ENCODE results near the gene GMNN. TPM values are rescaled to one million over a fixed set of nuclear protein-coding genes. Genes with fewer than 3 reads are reported as not detected.

The GMNN gene
- total RNA-seq, 1 donor from 2014 or later, result 65.4 TPM

DNA sequence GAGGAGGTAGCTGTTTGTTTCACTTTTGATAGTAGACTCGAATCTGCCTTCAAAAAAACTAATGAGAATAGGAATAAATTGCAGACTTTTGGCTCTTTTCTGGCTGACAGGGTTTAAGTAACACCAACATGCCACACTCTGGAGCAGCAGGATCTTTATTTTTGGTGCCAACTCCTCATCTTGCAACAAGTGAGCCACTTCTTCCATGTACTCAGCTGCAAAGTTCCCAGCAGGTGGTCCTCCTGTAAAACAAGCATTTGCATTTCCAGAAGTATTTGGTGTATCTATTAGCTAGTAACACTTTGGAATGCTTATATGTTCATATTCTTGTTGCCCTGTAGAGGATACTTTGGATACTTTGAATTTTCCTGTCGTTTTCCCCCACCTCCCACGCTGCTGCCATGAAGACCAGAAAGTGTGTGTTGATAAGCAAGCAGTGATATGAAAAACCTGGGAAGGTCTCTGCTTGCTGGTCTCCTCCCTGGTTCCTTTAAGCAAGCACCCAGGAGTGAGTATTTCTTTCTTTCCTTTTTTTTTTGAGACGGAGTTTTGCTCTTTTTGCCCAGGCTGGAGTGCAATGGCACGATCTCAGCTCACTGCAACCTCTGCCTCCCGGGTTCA lies 23.0 kb downstream of the GMNN start:
- H3K9me3 Mint-ChIP-seq (ENCODE audit: low read depth), result no peaks in the 10 kb centered on the region
- peaks cover 9% of the 10 kb centered on the region for H3K4me1 Mint-ChIP-seq (ENCODE audit: low read depth)
- no peak overlapping the region for H3K27ac Mint-ChIP-seq
- no peak overlapping the region for H3K4me3 Mint-ChIP-seq (ENCODE audit: low read depth)
- no peaks in the 10 kb centered on the region for H3K36me3 Mint-ChIP-seq (ENCODE audit: insufficient read depth)
- no peaks in the 10 kb centered on the region for H3K27me3 Mint-ChIP-seq
- no peak for DNase-seq (ENCODE audit: low spot score, unreplicated experiment)
- TF ChIP-seq CTCF (IDR thresholded peaks at IDR 0.05; ENCODE audit: unreplicated experiment), result no peak

- peak within 1 kb of the TSS; percentile 45 for H3K27ac Mint-ChIP-seq
- no peaks in the 10 kb centered on the region for H3K36me3 Mint-ChIP-seq (ENCODE audit: insufficient read depth)
- peaks cover 12% of the 10 kb centered on the region for H3K4me1 Mint-ChIP-seq (ENCODE audit: low read depth)
- DNase-seq (ENCODE audit: low spot score, unreplicated experiment), result no peak
- H3K27me3 Mint-ChIP-seq, result no peaks in the 10 kb centered on the region
- no peak within 1 kb of the TSS for H3K4me3 Mint-ChIP-seq (ENCODE audit: low read depth)
- H3K9me3 Mint-ChIP-seq (ENCODE audit: low read depth), result no peaks in the 10 kb centered on the region
- no peak for TF ChIP-seq CTCF (IDR thresholded peaks at IDR 0.05; ENCODE audit: unreplicated experiment)
Measured at GRCh38 chr6:24798740-24799540, 24.2 kb downstream of the GMNN start, which contains the start of gene ARMH2. ARMH2 (minus strand) TSS chr6:24798917; CDS start chr6:24798857, 60 bp downstream.

GRCh38 chr6:24799541-24799915 lies 24.8 kb downstream of the GMNN start:
- DNase-seq (ENCODE audit: low spot score, unreplicated experiment), result no peak
- H3K27ac Mint-ChIP-seq, result peak overlapping the region; percentile 45
- no peaks in the 10 kb centered on the region for H3K36me3 Mint-ChIP-seq (ENCODE audit: insufficient read depth)
- H3K4me3 Mint-ChIP-seq (ENCODE audit: low read depth), result no peak overlapping the region
- no peaks in the 10 kb centered on the region for H3K27me3 Mint-ChIP-seq
- no peak for TF ChIP-seq CTCF (IDR thresholded peaks at IDR 0.05; ENCODE audit: unreplicated experiment)
- H3K4me1 Mint-ChIP-seq (ENCODE audit: low read depth), result peaks cover 12% of the 10 kb centered on the region
- no peaks in the 10 kb centered on the region for H3K9me3 Mint-ChIP-seq (ENCODE audit: low read depth)

GRCh38 chr6:24802271-24803059 lies 27.7 kb downstream of the GMNN start:
- TF ChIP-seq CTCF (IDR thresholded peaks at IDR 0.05; ENCODE audit: unreplicated experiment), result no peak
- Mint-ChIP-seq H3K4me3 (ENCODE audit: low read depth) (no peak overlapping the region), H3K4me1 (ENCODE audit: low read depth) (peaks cover 12% of the 10 kb centered on the region), H3K27me3 (no peaks in the 10 kb centered on the region), H3K27ac (peak overlapping the region; percentile 87), H3K36me3 (ENCODE audit: insufficient read depth) (no peaks in the 10 kb centered on the region), H3K9me3 (ENCODE audit: low read depth) (no peaks in the 10 kb centered on the region)
- no peak for DNase-seq (ENCODE audit: low spot score, unreplicated experiment)

- Mint-ChIP-seq H3K9me3 (ENCODE audit: low read depth) (no peaks in the 10 kb centered on the region), H3K36me3 (ENCODE audit: insufficient read depth) (no peaks in the 10 kb centered on the region), H3K4me1 (ENCODE audit: low read depth) (peaks cover 3% of the 10 kb centered on the region), H3K27me3 (no peaks in the 10 kb centered on the region), H3K27ac (no peak overlapping the region), H3K4me3 (ENCODE audit: low read depth) (no peak overlapping the region)
- no peak for TF ChIP-seq CTCF (IDR thresholded peaks at IDR 0.05; ENCODE audit: unreplicated experiment)
- no peak for DNase-seq (ENCODE audit: low spot score, unreplicated experiment)
Measured at GRCh38 chr6:24807584-24807983, 32.8 kb downstream of the GMNN start.

Measured in progenitor cell of endocrine pancreas (in vitro differentiated cells).